CD4-positive, alpha-beta T cell treated with Interleukin-2 at 100 ng/mL for 4 hours (primary cell): Measurements from ENCODE around the gene C9orf153.
A peak's percentile ranks its signal among the peaks of the same experiment; 100 is the strongest.
"Not testable (repeated sequence)": the region's sequence is repeated elsewhere in the genome, so short reads cannot be mapped to it uniquely, and the experiment has no call there.

Experiments used
- DNase-seq: peaks from one replicate; pipeline ENCODE4 v3.0.0-alpha.2; 2020; ENCODE audit warnings: low spot score

C9orf153 gene

DNA sequence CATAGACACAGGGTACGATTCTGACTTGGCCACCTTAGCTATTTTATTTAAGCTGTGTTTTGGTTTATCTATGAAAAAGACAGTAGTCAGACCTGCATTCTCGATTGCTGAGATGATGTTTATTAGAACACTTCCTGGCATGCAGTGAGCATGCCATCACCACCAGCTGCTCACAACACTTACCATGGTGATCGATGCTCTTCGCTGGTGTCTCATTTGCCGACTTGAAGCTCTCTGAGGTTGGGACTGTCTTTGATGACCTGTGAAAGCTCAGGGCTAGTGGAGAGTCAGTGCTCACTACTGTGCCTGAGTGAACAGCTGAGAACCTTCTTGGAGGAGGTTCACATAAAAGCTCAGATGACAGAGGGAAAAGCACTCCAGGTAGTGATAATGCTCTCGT is 4.4 kb upstream of the C9orf153 start:
- DNase-seq = no peak

DNA sequence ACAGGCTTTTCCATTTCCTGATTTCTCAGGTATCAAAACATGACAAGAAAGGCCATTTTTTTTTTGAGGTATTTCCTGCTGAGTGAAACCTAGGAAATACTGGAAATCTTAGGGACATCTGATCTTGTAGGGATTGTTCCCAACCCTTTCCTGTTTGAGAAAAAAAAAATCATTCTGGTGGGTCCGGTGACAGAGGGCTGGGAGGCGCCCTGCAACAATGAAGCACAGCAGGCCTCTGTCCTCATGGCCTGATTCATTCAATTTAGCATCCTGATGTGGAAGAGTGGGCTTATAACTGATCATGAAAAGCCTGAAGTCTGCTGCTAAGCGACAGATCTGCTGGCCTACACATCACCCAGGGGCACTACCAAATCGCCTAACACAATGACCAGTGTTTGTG is 3.0 kb upstream of the C9orf153 start:
- no peak for DNase-seq

DNA sequence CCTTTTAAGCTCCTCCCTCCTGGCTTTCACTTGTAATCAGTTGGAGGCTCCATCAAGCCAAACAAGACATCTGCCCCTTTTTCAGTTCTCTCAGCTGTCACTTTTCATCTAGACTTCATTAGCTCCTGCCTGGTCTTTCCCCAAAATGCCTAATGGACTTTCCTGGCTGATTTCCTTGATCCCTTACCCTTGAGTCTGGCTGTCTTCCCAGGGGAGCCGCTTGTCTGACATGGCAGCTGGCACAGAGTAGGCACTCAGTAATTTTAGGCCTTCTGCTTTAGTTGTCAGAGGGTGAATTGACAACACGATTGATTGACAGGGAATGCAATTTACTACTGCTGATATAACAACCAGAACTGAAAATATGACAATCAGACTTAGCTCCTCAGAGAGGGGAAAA is 2.1 kb downstream of the C9orf153 start:
- DNase-seq = no peak

DNA sequence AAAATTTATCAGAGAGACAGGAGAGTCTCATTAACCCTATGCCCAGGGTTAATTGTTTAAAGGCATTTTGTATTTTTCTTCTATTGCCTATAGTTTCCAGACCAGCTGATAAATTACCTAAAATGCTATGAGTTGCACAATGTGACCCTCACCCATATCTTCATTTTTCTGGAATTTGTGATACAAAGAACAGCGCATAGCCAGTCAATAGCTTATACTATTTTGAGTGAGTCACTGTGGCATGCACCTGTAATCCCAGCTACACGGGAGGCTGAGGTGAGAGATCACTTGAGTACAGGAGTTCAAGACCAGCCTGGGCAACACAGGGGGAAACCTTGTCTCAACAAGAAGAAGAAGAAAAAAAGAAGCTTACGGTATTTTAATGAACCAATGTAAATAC is 2.8 kb downstream of the C9orf153 start:
- DNase-seq = no peak

DNA sequence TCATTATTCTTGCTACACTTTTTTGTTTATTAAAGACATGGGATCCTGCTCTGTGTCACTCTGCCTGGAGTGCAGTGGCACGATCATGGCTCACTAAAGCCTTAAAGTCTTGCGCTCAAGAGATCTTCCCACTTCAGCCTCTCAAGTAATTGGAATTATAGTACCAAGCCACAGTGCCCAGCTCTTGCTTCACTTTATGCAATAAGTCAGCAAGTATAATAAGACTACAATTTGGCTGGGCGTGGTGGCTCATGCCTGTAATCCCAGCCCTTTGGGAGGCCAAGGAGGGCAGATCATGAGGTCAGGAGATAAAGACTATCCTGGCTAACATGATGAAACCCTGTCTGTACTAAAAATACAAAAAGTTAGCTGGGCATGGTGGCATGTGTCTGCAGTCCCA is 5.9 kb downstream of the C9orf153 start:
- DNase-seq = no peak

DNA sequence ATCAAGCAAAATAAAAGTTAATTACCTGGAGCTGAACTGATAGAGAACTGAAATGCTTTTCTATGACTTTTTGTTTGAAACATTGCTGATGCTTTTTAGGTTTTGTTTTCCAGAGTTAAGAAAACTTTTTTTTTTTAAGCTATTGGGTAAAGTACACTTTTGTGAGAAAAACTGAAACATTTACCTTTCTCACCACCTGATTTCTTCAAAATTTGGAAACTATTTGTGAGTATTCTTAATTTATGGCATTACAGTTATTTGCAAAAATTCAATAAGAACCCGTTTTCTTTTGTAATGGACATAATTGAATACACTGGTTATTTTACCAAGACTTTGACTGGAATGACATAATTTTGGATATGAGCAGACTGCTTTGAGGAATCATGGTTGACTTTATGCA is 6.6 kb downstream of the C9orf153 start:
- no peak for DNase-seq

DNA sequence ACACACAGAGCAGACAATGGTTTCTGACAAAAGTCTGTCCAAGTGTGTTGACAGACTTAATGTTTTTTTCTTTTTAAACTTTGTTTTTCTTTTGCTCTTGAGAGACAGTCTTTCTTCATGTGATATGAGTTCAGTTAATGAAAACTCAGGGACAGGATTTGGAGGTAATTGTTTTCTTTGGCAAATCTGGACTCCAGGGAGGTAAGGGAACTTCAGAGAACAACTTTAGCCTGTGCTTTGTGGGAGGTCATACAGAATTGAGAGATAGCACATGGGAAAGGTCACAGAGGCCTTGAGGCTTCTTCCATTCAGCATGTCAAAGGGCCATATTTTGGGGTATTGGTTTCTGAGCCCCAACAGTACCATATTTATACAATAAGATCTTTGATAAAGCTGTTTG is 9.3 kb downstream of the C9orf153 start:
- no peak for DNase-seq

DNA sequence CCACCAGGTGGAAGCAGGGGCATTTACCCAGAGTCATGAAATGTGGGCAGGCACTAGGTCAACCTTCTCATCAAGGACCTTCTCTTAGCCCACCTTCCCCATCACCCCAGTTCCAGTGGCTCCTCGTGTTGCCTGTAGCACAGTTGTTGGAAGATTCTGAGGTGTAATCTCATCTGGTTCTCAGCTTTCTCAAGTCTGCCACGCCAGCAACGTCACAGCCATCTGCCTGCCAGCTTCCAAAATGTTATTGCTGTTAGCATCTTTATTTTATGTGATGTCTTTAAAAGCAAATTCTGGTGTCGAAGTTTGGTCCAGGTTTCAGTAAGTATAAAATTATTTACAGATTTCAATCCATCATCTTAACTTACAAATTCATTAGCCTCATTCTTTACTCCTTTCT is 10.7 kb downstream of the C9orf153 start:
- no peak for DNase-seq

DNA sequence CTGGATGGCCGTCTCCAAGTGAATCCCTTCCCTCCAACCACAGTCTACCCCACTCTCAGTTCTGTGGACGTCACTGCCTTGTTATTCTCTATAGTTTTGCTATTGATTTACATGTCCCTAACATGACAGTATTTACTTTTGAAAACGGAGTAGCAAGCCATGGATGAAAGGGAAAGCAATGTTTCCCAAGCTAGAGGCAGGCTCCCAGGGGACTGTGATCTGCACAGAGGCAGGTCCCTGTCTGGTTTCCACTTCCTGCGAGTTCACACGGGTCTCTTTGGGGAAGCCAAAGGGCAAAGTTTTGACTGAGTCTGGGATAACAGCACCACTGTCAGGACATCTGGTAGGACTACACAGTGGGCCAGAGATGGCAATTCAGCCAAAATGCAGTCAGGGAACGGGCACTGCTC is 12.7 kb downstream of the C9orf153 start:
- DNase-seq = no peak

DNA sequence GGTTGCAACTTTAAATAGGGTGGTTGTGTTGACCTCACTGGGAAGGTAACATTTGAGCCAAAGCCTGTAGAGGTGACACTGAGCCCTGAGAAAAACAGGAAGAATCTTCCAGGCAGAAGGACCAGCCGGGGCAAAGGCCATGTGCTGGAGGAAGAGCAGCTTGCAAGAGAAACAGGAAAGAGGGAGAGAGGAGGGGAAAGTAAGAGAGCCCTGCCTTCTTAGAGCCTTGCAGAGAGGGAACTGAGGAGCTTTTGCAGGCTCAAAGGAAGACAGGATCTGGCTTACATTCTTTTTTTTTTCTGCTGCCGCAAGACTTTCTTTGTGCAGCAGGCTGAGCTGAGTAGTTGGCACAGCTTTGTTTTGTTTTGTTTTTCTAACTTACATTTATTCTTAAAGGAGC is 17.4 kb downstream of the C9orf153 start:
- no peak for DNase-seq

DNA sequence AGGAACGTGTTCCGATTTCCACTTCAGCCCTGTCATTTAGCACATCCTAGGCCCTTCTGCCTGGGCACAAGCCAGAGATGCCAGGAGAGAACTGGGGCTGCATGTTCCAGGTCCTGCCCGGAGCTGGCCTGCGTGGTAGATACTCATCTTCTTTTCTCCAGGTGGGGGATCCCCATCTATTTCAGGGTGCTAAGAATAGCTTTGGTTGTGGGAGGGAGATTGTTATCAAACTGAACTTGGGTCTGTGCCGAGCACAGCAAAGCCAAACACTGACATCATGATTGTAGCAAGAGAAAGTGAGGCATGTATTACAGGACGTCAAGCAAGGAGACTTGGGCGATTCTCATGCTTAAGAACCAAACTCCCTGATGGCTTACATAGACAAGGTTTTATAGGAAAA is 18.2 kb downstream of the C9orf153 start:
- DNase-seq = no peak

DNA sequence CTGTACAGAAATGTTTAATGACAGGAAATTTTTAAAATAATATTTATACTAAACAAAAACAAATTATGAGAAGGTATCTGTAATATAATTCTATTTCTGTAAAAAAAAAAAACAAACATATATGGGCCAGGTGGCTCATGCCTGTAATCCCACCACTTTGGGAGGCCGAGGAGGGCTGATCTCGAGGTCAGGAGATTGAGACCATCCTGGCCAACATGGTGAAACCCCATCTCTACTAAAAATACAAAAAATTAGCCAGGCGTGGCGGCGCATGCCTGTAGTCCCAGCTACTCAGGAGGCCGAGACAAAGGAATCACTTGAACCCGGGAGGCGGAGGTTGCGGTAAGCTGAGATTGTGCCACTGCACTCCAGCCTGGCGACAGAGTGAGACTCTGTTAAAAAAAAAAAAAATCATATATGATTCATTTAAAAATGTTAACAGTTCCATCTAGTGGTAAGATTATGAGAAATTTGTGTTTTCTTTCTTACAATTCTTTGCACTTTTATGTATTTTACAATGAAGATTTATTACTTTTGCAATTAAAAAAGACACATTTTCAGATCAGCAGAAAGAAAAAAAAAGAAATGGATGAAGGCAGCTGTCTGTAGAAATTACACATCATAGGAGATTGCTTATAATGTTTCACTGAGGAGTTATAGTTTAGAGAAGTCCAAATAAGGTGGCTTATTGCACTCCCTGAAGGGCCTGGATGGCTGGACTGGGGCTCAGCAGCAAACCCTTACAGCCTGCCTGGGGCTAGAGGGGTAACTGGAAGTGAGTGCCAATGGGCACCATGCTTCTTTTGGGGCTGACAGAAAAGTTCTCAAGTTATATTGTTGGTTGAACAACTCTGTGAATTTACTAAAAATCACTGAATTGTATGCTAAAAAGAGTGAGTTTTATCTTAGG is 20.3 kb downstream of the C9orf153 start:
- no peak for DNase-seq

DNA sequence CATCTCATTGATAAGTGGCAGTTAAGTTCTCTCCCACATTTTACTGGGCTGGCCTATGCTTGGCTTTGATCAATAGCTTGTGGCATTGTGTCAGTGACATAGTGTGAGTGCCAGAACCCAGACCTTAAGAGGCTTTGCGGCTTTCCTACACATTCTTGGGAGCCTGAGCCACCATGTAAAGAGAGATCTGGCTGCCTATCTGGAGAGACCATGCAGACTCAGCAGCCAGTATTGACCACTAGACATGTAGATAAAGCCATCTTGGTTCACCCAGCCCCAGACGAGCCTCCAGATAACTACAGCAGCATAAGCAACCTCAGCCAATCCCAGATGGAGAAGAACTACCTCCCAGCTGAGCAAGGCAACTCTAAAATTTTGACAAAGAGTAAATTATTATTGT is 28.6 kb downstream of the C9orf153 start:
- DNase-seq = no peak

DNA sequence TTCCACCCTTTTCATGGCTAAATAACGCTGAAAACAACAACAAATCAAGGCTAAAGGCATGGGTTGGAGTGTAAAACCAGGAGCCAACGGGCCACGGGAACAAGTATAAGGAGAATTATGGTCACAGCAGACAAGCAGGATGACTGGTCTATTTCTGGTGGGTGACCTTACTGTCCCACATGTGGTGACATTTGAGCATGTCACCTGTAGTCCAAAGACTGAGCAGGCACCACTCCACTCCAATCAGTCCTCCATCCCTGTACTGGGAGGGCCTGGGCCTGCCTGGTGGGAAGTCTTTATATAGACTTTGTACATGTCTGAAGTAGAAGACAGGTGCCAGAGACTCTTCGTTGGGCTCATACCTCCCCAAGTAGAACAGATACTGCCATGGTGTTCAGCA is 36.8 kb downstream of the C9orf153 start:
- DNase-seq = no peak

DNA sequence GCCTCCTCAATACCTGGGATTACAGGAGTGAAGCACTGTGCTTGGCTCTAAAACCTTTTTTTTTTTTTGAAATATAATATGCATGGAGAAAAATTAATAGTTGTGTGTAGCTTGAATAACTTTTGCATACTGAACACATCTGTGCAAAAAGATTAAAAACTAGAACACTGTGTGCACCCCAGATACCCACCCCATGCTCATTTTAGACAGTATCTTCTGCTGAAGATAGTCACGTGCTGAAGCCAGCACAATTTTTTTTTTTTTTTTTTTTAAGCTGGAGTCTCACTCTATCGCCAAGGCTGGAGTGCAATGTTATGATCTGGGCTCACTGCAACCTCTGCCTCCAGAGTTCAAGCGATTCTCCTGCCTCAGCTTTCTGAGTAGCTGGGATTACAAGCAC is 39.9 kb downstream of the C9orf153 start:
- no peak for DNase-seq

DNA sequence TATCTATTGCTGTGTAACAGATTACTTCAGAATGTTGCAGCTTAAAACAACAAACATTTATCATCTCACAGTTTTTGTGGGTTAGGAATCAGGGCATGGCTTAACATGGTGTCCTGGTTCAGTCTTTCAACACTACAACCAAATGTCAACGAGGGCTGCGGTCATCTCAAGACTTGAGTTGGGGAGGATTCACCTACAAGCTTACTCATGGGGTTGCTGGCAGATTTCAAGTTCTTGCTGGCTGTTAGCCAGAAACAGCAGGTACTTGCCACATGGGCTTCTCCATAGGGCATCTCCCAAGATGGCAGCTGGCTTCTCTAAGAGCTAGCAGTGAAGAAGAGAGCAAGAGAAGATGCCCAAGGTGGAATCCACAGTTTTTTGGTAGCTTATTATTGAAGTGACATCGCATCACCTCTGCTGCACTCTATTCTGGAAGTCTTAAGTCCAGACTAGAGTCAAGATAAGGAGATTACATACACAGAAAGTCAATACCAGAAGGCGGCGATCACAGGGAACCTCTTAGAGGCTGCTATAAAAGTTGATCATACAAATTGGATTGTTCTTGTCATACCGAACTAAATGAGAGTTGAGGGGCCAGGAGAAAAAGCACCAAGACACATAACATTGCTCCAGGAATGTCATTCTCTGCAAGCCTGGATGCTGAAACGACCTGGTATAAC is 42.2 kb downstream of the C9orf153 start:
- no peak for DNase-seq

DNA sequence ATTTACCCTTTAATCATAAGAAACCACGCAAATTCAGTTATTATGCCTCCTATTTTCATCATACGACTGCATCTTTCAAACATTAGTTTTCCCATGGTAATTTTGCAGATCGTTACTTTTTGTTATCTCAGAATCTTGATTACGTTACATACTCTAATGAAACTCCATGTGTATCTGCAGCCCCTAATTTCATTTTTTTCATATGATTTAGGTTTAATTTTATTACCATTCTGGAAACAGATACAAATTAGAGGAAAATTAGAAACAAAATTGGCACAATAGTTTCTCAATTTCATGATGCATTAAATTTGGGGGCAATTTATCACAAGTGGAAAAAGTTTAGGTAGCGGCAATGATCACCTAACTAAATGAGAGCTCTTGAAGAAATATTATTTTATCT is 52.3 kb downstream of the C9orf153 start:
- DNase-seq = no peak

DNA sequence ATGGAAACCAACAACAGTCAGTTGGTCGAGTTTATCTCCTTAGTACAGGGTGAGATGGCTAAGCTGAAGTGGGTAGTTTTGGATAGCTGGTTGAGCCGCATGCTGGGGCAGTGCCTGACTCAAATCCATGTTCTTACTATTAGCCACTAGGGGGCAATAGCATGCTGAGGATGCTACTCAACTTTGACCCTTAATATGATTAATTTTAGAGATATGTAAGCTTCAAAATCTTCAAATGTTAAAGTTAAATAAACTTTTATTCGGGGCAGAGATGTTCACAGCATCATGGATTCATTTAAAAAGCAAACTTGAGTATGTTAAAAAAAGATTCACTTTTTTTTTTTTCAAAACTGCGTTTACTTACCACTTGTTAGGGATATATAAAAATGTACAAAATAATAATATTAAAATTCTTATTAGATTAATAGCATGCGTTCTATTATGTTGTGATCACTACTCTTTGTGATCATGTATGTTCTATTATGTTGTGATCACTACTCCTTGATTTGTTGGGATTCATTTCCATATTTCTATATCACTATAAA is 57.0 kb downstream of the C9orf153 start:
- DNase-seq = peak; percentile 50

DNA sequence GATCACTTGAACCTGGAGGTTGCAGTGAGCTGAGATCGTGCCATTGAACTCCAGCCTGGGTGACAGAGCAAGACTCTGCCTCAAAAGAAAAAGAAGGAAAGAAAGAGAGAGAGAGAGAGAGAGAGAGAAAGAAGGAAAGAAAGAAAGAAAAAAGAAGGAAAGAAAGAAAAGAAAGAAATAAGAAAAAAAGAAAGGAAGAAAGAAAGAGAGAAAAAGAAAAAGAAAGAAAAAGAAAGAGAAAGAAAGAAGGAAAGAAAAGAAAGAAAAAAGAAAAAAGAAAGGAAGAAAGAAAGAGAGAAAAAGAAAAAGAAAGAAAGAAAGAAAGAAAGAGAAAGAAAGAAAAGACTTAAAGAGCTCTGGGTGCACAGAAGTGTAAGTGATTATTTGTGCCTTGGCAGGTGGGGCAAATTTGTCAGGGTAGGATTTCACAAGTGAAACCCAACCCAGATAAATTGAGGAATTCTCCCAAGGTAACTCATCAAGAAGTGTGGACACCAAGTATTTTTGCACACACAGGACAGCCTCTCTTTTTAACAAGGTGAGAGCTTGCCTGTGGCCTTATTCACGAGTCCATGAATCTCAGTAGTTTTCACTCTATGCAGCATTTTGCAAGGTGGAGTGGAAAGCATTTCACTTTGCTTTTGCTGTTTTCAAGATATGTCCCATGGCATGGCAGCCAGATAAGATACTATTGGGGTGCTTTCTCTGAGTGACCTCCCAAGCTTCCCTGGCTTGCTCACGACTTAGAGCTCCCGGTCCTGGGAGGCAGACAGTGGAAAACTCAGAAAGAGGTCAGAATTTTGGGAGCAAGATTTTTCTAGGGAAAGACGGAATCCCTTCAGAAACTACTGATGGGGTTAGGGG is 57.8 kb downstream of the C9orf153 start:
- DNase-seq = no peak

DNA sequence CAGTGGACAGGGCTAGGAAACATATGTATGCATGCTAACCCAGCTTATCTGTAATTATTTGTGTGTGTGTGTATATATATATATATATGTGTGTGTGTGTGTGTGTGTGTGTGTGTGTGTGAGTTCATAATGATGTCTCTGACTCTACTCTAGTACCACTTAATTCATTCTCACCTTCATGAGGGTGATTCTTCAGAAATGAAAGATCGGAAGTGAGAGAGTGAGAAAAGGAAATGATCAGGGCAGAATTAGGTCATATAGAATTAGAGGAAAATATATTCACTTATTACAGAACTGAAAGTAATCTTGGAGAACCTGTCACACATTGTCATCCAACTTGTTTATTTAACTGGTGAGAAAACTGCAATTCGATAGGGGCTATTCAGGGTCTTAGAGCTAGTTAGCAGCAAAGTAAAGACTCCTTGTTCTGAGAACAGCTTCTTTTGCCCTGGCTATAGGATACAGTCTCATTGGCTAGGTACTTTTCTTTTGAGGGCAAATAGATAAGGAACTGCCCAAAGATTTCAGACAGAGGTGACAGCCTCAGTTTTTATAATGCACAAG is 58.8 kb downstream of the C9orf153 start:
- peak; percentile 2 for DNase-seq

DNA sequence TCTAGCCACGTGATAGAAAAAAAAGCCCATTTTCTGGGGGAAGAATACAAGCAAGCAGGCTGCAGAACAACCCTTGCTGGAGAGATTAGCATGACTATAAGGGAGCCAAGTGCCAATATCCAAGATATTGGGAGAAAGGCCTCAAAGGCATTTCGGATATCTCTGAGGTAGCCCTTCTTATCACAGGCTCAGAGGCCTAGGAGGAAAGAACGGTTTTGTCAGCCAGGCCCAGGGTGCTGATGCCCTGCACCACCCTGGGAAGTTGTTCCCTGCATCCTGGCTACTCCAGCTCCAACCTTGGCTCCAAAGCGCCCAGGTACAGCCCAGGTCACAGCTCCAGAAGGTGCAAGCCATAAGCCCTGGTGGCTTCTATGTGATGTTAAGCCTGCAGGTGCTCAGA is 66.4 kb downstream of the C9orf153 start:
- no peak for DNase-seq

DNA sequence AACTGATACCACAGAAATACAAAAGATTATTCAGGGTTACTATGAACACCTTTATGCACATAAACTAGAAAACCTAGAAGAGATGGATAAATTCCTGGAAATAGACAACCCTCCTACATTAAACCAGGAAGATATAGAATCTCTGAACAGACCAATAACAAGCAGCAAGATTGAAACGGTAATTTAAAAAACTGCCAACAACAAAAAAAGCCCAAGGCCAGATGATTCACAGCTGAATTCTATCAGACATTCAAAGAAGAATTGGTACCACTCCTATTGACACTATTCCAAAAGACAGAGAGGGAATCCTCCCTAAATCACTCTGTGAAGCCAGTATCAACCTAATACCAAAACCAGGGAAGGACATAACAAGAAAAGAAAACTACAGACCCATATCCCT is 68.8 kb downstream of the C9orf153 start:
- not testable (repeated sequence) for DNase-seq
